Fibroblast of skin of left quadriceps (primary cell): Measurements from ENCODE around the gene NEURL1.
"Not testable (repeated sequence)": the region's sequence is repeated elsewhere in the genome, so short reads cannot be mapped to it uniquely, and the experiment has no call there.

Source experiments
- DNase-seq, 2 experiments: peaks; one replicate each; pipeline ENCODE4 v3.0.0-alpha.2; 2013; ENCODE audit warnings: low read depth in 2 of 2

The NEURL1 gene

DNA sequence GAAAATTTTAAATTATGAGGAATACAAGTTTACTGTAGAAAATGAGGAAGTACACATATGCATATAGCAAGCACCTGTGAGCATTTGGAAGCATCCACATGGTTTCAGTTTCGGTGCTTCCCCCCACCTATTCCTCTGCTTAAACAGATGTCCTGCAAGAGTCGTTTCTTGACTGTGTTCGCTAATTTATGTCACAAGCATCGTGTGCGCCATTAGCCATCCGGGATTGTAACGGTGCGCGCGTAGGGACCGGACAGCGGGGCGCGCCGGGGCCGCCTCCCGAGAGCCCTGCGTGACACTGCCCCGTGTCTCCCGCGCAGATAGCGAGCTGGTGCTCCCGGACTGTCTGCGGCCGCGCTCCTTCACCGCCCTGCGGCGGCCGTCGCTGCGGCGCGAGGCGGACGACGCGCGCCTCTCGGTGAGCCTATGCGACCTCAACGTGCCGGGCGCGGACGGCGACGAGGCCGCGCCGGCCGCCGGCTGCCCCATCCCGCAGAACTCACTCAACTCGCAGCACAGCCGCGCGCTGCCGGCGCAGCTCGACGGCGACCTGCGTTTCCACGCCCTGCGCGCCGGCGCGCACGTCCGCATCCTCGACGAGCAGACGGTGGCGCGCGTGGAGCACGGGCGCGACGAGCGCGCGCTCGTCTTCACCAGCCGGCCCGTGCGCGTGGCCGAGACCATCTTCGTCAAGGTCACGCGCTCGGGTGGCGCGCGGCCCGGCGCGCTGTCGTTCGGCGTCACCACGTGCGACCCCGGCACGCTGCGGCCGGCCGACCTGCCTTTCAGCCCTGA is 90.9 kb downstream of the NEURL1 start:
- no peak for DNase-seq

DNA sequence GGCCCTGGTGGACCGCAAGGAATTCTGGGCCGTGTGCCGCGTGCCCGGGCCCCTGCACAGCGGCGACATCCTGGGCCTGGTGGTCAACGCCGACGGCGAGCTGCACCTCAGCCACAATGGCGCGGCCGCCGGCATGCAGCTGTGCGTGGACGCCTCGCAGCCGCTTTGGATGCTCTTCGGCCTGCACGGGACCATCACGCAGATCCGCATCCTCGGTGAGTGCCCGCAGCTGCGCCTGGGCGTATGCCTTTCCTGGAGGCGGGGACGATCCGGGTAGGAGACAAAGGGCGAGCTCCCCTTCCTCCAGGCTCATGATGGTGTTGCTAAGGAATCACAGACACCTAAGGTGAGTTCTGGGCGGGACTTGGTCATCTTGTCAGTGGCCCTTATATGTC is 91.5 kb downstream of the NEURL1 start:
- DNase-seq, result no peak

DNA sequence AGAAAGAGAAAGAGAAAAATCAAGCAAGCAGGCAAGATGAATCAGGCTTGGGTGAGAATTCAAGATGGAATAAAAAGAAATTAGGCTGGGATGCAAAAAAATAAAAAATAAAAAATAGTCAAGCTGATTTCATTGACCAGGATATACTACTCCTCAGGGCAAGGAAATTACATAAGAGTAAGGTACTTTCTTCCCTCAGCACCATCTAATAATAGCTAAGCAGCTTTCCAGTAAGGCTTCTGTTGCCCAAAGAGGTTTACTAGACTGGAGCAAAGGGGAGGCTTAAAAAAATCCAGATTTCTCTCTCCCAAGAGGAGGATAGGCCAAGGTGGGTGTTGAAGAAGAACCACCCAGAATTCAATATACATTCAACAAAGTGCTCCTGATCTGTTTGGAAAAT is 93.6 kb downstream of the NEURL1 start:
- DNase-seq, result no peak

DNA sequence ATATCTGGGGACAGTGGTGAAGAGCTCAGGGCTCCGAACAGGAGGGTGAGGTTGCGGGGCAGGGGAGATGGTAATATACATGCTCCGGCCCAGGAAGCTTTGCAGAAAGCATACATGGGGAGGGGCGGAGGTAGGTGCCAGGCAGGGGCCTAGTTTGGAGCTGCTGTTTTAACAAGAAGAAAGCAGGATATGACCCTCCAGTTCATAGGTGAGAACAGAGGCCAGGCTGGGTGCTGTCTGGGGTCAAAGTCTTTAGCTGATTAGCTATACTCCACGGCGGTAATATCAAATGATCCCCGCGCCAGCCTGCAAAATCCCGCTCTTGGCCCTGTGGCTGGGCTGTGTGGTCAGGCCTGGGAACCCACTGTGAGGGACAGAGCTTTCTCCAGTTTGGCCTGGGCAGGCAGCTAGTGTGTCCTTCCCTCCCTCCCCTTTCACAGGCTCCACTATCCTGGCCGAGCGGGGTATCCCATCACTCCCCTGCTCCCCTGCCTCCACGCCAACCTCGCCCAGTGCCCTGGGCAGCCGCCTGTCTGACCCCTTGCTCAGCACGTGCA is 95.6 kb downstream of the NEURL1 start:
- DNase-seq, result no peak

DNA sequence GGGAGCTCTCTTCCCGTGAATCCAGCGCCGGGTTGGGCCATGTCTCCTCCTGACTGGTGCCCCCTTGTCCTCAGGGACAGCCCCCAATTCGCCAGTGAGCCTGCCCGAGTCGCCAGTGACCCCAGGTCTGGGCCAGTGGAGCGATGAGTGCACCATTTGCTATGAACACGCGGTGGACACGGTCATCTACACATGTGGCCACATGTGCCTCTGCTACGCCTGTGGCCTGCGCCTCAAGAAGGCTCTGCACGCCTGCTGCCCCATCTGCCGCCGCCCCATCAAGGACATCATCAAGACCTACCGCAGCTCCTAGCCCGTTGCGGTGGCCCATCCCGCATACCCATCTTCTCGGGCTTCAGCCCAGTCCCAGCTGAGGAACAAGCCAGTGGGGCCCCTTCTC is 96.6 kb downstream of the NEURL1 start:
- DNase-seq, result no peak

DNA sequence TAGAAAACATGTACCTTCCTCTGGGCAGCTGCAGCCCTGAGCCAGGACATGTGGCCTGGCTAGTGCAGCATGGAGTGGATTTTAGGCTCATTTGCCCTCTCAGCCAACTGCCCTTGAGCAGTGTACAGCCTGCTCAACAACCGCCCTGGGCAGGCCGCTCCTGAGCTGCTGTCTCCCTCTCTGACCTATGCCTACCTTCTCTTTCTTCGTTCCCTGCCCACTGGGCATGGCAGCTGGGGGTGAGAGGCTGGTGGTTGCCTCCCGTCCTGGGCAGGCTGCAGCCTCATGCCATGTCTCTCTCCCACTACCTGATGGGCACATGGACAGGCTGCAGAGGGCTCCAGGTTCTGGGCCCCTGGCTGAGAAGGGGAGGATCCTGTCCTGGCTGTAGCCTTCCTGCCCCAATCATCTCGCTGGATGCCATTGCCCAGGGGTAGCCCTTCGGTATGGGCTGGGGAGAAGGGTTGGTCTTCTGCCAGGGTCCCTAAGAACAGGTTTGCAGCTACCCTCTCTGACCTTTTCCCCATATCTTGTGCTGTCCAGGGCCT is 97.3 kb downstream of the NEURL1 start:
- no peak for DNase-seq

DNA sequence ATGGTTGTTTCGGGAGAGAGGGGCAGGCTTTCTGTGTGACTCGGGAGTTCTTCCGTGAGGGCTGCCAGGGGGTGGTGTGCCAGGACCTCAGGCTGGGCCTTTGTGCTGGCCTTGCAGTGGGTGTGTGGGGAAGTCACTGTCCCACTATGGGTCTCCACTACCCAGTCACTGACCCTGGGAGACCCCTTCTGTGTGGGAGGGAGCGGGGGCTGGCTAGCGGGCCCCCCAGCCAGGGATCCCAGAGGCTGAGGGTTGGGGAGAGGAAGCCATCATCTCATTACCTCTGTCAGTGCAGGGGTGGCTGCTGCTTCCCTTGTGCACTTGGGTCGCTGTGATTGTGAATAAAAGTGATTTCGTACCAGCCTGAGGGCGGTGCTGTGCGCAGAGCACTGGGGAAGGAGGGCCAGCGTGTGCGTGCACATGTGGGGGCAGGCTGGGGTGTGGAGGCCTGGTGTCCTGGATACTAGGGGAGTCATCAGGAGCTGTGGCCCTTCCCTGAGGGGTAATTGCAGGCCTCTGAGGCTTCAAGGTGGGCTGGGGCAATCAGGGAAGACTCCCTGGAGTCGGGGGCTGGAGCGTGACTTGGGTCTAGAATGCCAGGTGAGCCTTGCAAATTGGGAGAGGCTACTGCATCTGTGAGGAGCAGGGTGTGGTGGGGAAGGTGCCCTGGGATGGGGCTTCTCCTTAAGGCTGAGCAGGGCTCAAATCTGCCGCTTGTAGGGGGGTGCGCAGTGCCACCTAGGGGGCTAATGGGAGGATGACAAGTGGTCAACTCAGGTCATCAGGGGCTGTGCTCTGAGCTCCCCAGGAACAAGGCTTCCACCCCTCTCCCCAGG is 98.9 kb downstream of the NEURL1 start:
- no peak for DNase-seq

DNA sequence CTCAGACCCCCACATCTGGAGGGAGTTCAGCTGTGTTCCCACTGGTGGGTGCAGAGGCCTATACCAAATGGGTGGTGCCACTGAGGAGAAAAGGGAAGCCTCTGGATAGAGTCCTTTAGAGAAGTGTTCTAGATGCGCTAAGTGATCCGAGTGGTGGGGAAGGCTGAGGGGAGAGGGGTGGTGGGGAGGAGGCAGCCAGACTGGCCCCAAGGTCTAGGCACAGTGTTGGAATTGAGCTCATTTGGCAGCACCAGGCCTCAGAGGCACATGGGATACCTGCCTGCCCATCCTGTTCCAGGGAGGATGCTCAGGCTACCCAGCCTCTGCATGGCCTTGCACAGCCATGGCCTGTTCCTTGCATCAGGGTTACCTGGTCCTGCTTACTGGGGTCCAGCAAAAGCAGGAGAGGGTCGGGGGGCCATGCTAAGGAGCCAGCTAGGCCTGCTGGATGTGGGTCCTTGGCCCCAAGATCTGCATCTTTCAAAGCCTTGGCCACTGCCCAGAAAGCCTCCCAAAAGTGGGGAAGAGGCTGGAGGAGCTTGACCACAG is 99.6 kb downstream of the NEURL1 start:
- DNase-seq, result no peak

DNA sequence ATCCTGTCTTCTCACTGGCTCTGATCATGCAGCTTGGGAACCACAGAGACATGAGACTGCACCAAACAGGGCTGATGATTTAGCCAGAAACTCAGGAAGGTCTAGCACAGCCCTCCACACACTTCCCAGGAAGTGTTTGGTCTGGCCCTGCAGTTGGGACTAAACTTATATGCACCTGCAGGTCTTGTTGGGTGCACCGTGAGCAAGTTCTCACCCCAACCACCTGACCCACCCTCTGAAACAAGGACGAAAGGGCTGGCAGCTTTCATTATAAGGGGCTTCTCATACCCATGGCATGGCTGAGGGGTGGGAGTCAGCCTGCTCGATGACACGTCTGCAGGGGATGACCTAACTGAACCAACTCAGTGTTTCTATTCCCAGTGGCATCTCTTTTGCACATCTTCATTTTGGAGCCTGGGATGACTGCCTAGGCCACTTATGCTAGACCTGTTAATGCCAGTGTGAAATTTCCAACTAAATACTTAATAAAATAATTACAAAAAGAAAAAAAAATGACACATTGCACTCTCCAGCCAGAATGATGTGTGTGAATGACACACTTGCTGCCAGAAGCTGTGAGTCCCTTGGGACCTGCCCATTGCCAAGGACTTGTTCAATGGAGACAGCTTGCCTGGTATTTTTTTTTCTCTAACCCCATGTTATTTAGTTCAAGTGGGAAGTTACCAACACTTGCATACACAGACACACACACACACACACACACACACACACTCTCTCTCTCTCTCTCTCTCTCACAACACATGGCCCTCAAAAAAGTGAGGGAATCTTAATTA is 102.6 kb downstream of the NEURL1 start:
- no peak for DNase-seq

DNA sequence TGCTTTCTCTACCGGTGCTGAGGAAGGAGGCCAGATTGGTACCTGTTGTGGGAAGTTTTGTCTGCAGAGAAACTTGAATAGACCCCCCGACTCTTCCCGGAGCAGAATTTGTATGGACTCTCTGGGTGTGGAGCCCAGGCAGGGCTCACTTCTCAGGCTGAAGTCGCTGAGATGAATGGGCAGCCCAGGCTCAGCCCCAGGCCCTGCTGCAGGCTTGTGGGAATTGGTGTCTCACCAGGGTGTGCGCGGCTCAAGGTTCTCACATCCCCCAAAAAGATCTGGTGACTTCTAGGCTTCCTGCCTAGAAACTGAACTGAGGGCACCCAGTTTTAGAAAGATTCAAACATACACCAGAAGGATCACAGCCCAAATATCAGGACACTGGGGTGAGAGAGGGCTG is 103.5 kb downstream of the NEURL1 start:
- DNase-seq, result no peak

DNA sequence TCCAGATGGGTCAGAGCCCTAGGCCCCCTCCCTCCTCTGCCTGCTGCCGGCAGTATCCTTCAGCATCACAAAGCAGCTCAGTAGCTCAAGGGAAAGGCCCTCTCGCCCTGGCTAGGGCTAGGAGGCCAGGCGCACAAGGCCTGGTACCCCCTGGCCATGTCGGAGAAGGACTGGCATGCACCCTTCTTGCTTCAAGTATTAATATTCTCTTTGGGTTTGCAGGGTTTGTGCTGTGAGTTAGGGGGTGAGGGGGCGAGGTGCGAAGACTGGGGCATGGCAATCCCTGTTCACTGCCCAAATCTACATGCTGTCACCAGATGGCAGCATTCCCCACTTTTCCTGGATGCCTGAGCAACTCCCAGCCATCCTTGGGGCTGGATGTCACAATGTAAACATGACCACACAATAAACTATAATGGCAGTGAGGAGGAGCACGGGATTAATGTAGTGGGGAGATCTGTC is 105.2 kb downstream of the NEURL1 start:
- peak; percentile 64 to 67 for DNase-seq

DNA sequence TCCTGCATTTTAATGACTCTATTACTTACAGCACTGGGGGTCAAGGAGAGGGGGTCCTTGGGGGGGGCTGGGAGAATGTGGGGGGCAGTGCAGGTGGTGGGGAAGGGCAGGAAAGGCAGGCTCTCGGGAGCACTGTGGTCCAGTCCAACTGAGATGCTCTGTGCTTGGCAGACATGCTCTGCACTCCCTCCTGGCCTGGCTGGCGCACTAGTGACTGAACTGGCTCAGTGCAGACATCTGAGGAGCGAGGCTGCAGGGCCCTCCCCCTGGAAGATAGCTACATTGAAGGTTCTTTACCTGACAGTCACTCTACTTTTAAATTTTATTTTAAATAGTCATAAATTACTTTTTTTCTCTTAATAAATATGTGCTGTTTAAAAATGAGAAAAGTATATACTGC is 105.7 kb downstream of the NEURL1 start:
- no peak for DNase-seq

DNA sequence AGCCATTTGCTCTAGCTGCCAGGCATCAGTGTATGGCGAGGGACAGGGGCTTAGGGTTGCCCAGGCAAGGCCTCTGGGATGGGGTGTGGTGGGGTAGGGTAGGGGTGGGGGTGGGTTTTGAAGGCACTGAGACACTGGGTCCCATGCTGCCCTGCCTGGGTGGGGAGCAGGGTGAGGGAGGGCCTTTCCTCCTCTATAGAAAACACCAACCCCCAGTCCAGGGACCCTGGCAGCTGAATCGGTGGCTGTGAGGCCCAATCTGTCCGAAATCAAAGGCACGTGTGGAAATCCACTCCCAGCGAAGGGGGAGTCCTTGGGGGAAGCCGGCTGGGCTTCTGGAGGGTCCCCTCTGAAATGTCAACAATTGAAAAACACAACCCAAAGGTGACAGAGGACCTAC is 106.4 kb downstream of the NEURL1 start:
- DNase-seq, result no peak

DNA sequence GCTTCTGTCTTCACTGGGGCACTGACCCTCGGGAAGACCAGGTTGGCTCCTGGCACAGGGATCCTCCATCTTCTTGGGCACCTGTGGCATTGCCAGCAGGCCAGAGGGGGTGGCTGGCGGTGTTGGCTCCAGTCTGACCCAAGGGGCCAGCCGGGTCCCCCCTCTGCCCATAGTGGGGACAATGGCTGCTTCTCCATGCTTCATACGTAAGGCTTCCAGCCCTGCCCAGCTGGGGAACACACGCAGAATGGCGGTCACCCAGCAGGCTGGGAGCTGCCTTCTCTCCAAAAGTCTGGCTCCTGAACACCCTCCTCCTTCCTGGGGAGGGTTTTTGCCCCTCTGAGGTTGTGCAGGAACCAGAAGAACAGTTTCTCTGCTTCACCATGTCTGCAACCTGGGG is 106.8 kb downstream of the NEURL1 start:
- DNase-seq, result no peak

DNA sequence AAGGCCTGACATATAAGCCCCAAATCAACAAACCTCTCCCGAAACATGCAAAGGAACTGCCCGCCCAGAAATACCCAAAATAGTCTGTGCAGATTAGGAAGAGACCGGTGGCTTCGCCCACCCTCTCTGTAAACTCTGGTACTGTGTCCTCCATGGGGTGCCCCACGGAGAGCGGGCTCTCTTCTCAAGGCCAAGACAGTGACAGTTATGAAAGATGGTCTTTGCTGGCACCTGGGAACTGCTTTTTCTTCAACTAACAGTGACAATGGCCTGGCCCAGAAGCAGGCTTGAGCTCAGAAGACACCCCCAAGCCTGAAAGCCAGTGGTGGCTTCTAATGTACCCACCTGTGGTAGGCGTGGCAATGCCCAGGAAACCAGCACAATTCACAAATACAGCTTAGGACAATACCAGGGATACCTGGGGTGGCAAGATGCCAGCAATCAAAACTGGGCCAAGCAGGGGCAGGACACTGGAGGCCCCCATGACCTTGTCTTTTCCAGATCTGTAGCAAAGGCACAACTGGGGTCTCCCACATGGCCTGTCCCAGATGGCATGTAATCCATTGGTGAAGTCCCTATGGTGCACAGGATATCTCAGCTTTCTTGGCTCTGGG is 107.6 kb downstream of the NEURL1 start:
- DNase-seq, result no peak

DNA sequence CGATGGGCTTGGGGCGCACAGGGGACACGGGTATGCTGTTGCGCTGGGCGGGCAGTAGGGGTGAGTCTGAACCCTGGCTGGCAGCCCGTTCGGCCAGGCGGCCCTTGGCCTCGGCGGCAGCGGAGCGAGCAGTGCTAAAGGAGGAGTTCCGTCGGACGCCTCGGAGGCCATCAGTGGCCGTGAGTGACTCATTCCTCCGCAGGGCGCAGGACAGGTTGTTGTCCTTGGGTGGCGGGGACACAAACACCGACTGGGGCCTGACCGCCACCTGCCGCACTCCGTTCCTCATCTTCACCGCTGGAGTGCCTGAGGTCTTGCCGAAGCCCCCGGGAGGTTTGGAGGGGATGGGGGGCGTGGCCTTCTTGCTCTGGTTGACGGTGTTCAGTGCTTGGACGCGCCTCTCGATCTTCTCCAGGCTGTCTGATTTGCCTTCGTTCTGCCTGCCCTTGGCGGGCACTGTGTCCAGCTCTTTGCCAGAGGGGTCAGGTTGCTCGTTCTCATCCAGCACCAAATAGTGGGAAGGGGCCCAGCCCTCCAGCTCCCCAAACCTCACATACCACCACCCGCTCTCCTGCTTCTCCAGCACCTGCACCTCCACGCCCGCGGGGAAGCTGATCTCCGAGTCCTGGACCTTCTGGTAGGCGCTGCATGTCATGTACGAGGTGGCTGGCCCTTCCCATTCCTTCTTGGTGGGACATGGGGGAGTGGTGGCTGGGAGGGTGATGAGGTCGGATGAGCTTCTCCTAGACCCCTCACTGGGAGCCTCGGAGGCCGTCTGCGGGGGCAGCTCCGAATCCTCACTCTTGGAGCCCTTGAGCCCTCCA is 108.7 kb downstream of the NEURL1 start:
- no peak for DNase-seq

DNA sequence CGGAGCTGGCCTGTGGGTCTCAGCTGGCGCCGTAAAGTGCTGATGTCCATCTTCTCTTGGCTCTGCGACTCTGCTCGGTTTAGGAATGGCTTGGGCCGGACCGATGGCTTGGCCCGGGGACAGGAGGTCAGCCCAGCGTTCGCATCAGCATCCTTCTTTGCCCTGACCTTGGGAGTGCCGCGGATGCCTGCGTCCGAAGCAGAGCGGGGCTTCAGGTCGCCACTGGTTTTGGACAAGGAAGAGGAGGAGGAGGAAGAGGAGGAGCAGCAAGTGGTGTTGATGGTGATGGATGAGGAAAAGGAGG is 109.3 kb downstream of the NEURL1 start:
- DNase-seq, result no peak

DNA sequence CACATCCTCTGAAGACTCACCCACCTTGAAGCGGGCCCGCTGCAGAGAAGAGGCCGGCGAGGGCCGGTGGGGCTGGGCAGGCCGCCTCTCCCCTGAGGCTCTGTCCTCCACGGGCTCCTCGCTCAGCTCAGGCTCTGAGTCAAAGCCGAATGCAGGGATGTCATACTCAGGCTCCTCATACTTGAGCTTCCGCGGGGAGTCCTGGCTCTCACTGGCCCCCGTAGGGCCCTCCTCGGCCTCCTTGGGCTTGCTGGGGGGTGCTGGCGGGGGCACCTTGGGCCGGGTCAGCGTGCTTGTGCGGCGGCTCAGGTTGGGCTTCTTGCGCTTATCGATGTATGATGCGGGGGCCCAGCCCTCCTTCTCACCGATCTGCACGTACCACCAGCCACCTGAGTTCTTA is 109.9 kb downstream of the NEURL1 start:
- no peak for DNase-seq

DNA sequence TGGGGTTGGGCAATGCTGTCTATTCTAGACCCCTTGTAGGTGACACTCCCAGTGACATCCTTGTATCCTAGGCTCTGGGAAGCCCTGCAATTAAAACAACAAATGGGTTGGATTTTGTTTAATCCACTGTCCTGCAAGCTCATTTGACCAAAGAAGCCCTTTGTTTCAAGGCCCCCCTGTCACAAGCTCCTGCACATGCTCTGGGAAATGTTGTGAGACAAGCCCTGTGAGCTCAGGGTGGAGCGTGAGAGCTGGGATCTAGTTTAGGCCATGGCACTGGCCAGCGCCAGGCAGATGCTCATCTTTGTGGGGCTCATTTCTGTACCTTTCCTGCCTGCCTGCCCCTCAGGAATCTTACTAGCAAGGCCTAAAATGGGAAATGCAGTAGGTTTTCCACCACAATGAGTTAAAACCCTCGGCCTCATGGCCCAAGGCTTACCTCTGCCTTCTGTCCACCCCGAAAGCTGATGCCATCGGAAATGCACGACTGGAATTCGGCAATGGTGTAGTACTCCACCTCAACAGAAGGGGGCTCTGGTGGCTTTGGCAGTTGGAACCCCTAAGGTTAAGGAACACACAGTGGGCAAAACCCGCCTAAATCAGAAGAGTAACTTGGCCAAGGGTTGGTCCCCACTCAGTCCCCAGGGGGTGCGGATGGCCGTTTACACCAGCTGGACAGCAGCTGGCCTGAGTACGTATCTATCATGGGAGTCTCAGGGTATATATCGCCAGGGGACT is 112.0 kb downstream of the NEURL1 start:
- no peak for DNase-seq

DNA sequence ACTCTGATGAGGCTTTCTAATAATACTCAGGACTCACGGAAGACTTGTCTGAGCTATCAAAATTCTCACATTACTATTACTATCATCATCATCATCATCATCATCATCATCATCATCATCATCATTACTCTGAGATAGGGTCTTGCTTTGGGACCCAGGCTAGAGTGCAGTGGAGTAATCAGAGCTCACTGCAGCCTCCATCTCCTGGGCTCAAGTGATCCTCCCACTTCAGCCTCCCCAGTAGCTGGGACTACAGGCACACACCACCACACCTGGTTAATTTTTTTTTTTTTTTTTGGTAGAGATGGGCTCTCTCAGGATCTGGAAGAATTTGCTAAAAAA is 112.6 kb downstream of the NEURL1 start:
- DNase-seq, result not testable (repeated sequence)
